Keratinocyte (primary cell): ENCODE results near the gene CACHD1. TPM values are rescaled to one million over a fixed set of nuclear protein-coding genes. Genes with fewer than 3 reads are reported as not detected.

Source experiments
- DNase-seq: peaks from one replicate; pipeline ENCODE4 v3.0.0-alpha.2; 2011; ENCODE audit warnings: low read depth, missing footprints, low spot score
- FAIRE-seq: peaks from 2 replicates; lab custom pipeline; 2011; peaks lifted over from hg19 to GRCh38; lab: Jason Lieb, UNC
- H2AFZ ChIP-seq: 2 replicates; pipeline ENCODE4 v1.6.0; 2012; ENCODE audit warnings: low read length, control low read depth, inconsistent platforms; ENCODE audit not compliant: control insufficient read depth
- H3K27ac ChIP-seq: 2 replicates; pipeline ENCODE4 v1.5.1; 2011; ENCODE audit warnings: low read length; ENCODE audit not compliant: control insufficient read depth, insufficient read depth
- H3K27me3 ChIP-seq: 3 replicates; pipeline ENCODE4 v1.6.0; 2011; ENCODE audit warnings: low read length; ENCODE audit not compliant: control insufficient read depth, insufficient read depth; ENCODE audit errors: extremely low read depth
- H3K36me3 ChIP-seq, 2 experiments: 2 replicates in 1 of 2; 3 replicates in 1 of 2; pipeline ENCODE4 v1.5.1; 2011; ENCODE audit warnings: low read length in 2 of 2, mild to moderate bottlenecking in 1 of 2; ENCODE audit not compliant: control insufficient read depth in 2 of 2, insufficient read depth in 2 of 2; ENCODE audit errors: extremely low read depth in 1 of 2
- H3K4me1 ChIP-seq: 3 replicates; pipeline ENCODE4 v1.5.1; 2011; ENCODE audit warnings: low read length; ENCODE audit not compliant: control insufficient read depth, insufficient read depth; ENCODE audit errors: extremely low read depth
- H3K4me2 ChIP-seq: 3 replicates; pipeline ENCODE4 v1.6.0; 2011; ENCODE audit warnings: low read depth, low read length; ENCODE audit not compliant: control insufficient read depth, insufficient read depth; ENCODE audit errors: extremely low read depth
- H3K4me3 ChIP-seq, 3 experiments: fragments of 200-600 bp in 1 of 3; sonication (generic) in 1 of 3; 2 replicates in 2 of 3; 3 replicates in 1 of 3; pipeline ENCODE4 v1.5.1; 2011 to 2016; ENCODE audit warnings: low read length in 3 of 3, mild to moderate bottlenecking in 3 of 3, control low read depth in 2 of 3, inconsistent platforms in 1 of 3, low read depth in 1 of 3, mixed read lengths in 1 of 3, mixed run types in 1 of 3, moderate library complexity in 1 of 3; ENCODE audit not compliant: control insufficient read depth in 2 of 3, insufficient read depth in 2 of 3; ENCODE audit errors: extremely low read depth in 1 of 3
- H3K79me2 ChIP-seq: 2 replicates; pipeline ENCODE4 v1.6.0; 2012; ENCODE audit warnings: low read length; ENCODE audit not compliant: control insufficient read depth, insufficient read depth
- H3K9ac ChIP-seq: 3 replicates; pipeline ENCODE4 v1.6.0; 2011; ENCODE audit warnings: low read length; ENCODE audit not compliant: control insufficient read depth, insufficient read depth; ENCODE audit errors: extremely low read depth
- H3K9me1 ChIP-seq: 3 replicates; pipeline ENCODE4 v1.6.0; 2011; ENCODE audit warnings: low read length; ENCODE audit not compliant: control insufficient read depth, insufficient read depth; ENCODE audit errors: extremely low read depth
- H3K9me3 ChIP-seq: 2 replicates; pipeline ENCODE4 v1.5.1; 2012; ENCODE audit warnings: low read depth, low read length; ENCODE audit not compliant: control insufficient read depth
- H4K20me1 ChIP-seq: 3 replicates; pipeline ENCODE4 v1.6.0; 2011; ENCODE audit warnings: low read length; ENCODE audit not compliant: control insufficient read depth, insufficient read depth; ENCODE audit errors: extremely low read depth
- EZH2 ChIP-seq: IDR thresholded peaks from one replicate; pipeline ENCODE4 v1.6.1; 2012; ENCODE audit warnings: inconsistent platforms, mild to moderate bottlenecking, low read length, moderate library complexity
- dilution Hi-C: fragments of 300-500 bp; cut with MboI; formaldehyde crosslinking; loops from one replicate; pipeline ENCODE4 v1.7.0; 2020; ENCODE audit warnings: low sequenced_read_pairs; ENCODE audit not compliant: extremely low pct_ligation_motif_present
- polyA plus RNA-seq, 5 experiments: library from polyadenylated mRNA; depleted of rRNA in 3 of 5; stranded (reverse) in 3 of 5; stranded (forward) in 1 of 5; unstranded in 1 of 5; fragments of >200 nt; gene quantifications; 1 replicate in 1 of 5; 2 replicates in 3 of 5; 3 replicates in 1 of 5; pipeline versions ENCODE4 v1.2.1 to v1.2.3, GENCODE V29; 2011 to 2012; ENCODE audit warnings: missing spikeins in 2 of 5, low read depth in 1 of 5, low replicate concordance in 1 of 5
- TF ChIP-seq, protein P1 (sequence below), 3 experiments: IDR thresholded peaks in 1 of 3; conservative IDR thresholded peaks in 1 of 3; optimal IDR thresholded peaks in 1 of 3; 2 replicates in 2 of 3; 3 replicates in 1 of 3; pipeline versions ENCODE3 to v1.5.1; 2011; ENCODE audit warnings: low read length in 3 of 3, mild to moderate bottlenecking in 3 of 3, moderate library complexity in 2 of 3, control low read depth in 1 of 3, inconsistent platforms in 1 of 3; ENCODE audit not compliant: insufficient read depth in 2 of 3; ENCODE audit errors: extremely low read depth in 1 of 3

Gene CACHD1
- polyA plus RNA-seq, 1 donor (not counting 4 experiments of a cell fraction or from before 2014, with no cell fraction given): 2.4 TPM

DNA sequence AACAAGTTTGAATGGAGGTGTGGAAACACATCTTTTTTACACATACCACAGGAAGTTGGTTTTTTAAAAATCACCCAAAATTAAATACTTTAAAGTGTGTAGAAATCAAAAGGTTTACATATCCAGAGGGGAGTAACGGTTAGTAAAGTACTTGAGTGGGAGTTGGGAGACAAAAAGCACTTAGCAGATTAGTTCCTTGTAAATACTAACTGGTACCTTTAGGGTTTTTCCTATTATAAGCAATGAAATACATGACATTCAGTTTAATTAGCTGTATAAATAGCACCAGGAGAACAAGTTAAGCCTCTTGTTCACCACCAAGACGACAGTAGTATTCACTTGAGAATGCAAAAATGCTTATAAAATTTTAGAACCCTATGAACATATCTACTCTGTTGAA is 251.2 kb downstream of the CACHD1 start:
- peaks cover 5% of the 10 kb centered on the region for H3K27me3 ChIP-seq
- no peaks in the 10 kb centered on the region for H3K9me3 ChIP-seq
- TF ChIP-seq EZH2: no peak
- TF ChIP-seq, protein P1, sequence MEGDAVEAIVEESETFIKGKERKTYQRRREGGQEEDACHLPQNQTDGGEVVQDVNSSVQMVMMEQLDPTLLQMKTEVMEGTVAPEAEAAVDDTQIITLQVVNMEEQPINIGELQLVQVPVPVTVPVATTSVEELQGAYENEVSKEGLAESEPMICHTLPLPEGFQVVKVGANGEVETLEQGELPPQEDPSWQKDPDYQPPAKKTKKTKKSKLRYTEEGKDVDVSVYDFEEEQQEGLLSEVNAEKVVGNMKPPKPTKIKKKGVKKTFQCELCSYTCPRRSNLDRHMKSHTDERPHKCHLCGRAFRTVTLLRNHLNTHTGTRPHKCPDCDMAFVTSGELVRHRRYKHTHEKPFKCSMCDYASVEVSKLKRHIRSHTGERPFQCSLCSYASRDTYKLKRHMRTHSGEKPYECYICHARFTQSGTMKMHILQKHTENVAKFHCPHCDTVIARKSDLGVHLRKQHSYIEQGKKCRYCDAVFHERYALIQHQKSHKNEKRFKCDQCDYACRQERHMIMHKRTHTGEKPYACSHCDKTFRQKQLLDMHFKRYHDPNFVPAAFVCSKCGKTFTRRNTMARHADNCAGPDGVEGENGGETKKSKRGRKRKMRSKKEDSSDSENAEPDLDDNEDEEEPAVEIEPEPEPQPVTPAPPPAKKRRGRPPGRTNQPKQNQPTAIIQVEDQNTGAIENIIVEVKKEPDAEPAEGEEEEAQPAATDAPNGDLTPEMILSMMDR (optimal IDR thresholded peaks at IDR 0.05 in 1 of 3, IDR thresholded peaks at IDR 0.05 in 1 of 3, conservative IDR thresholded peaks at IDR 0.05 in 1 of 3; ENCODE audit: extremely low read depth in 1 of 3, insufficient read depth in 2 of 3, low read length in 3 of 3): no peak
- no peaks in the 10 kb centered on the region for H3K9me1 ChIP-seq
- no peak overlapping the region for H3K4me2 ChIP-seq
- H3K9ac ChIP-seq: no peak overlapping the region
- no peak overlapping the region for H2AFZ ChIP-seq
- no peaks in the 10 kb centered on the region for H3K4me1 ChIP-seq
- H3K4me3 ChIP-seq: no peak overlapping the region
- dilution Hi-C loops: no loop called here
- FAIRE-seq (no peak), DNase-seq (no peak)
- no peaks in the 10 kb centered on the region for H3K36me3 ChIP-seq
- H3K27ac ChIP-seq: no peak overlapping the region
- H4K20me1 ChIP-seq: no peaks in the 10 kb centered on the region
- no peaks in the 10 kb centered on the region for H3K79me2 ChIP-seq

DNA sequence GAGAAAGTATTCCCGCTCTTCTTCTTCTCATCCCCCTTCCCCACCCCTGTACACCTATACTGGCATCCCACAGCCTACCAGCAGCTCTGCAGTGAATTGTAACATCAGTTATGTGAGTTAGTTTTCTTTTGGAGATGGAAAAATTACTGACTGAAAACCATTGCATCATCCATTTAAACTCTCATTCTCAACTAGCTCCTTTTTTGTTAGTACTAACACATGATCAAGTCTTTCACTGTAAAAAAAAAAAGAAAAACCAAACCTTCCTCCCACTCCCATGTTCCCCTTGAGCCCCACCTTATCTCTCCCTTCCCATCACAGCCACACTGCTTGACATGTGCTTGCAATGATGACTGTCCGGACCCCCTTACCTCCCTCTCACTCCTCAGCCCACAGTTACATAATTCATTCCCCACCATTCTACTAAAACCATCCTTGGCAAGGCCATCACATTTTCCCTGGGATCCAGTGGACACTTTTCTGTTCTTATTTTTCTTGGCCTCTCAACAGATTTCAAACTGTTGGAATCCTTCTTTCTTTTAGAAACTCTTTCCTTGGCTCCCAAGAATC is 251.7 kb downstream of the CACHD1 start:
- Histone ChIP-seq H3K27me3 (peaks cover 5% of the 10 kb centered on the region), H3K9me1 (no peaks in the 10 kb centered on the region), H3K4me3 (no peak overlapping the region), H3K4me1 (no peaks in the 10 kb centered on the region), H3K27ac (no peak overlapping the region), H4K20me1 (no peaks in the 10 kb centered on the region), H3K9ac (no peak overlapping the region), H3K36me3 (no peaks in the 10 kb centered on the region), H3K4me2 (no peak overlapping the region), H2AFZ (no peak overlapping the region), H3K9me3 (no peaks in the 10 kb centered on the region), H3K79me2 (no peaks in the 10 kb centered on the region)
- DNase-seq (no peak), FAIRE-seq (no peak)
- TF ChIP-seq EZH2: no peak
- TF ChIP-seq, protein P1 (optimal IDR thresholded peaks at IDR 0.05 in 1 of 3, IDR thresholded peaks at IDR 0.05 in 1 of 3, conservative IDR thresholded peaks at IDR 0.05 in 1 of 3; ENCODE audit: extremely low read depth in 1 of 3, insufficient read depth in 2 of 3, low read length in 3 of 3): no peak
- dilution Hi-C loops: no loop called here
